H1 (cell line): ENCODE data around the gene PFKFB3. TPM values are rescaled to one million over a fixed set of nuclear protein-coding genes. Genes with fewer than 3 reads are reported as not detected.

Source experiments
- CTCF ChIA-PET: fragments of 300-600 bp; sonication (Branson Sonifier 250); formaldehyde crosslinking; loops from one replicate; lab custom pipeline; 2021; ENCODE audit not compliant: partially characterized antibody; lab: Charles Lee
- POLR2A ChIA-PET: fragments of 300-600 bp; sonication (Branson Sonifier 250); formaldehyde crosslinking; loops from one replicate; lab custom pipeline; 2021; ENCODE audit warnings: inconsistent platforms; ENCODE audit not compliant: partially characterized antibody; lab: Charles Lee
- DNase-seq, 2 experiments: peaks; one replicate each; pipeline versions ENCODE4 v3.0.0 to v3.0.0-alpha.2; 2010 to 2022; ENCODE audit warnings: low spot score in 2 of 2, low read depth in 1 of 2, mixed read lengths in 1 of 2
- FAIRE-seq: peaks from 2 replicates; lab custom pipeline; 2011; peaks lifted over from hg19 to GRCh38; lab: Jason Lieb, UNC
- H2AFZ ChIP-seq: 2 replicates; pipeline ENCODE4 v1.8.1; 2012; ENCODE audit warnings: low read length, inconsistent platforms
- H2AK5ac ChIP-seq: 2 replicates; pipeline ENCODE4 v1.6.1; 2013; ENCODE audit warnings: low read depth, low read length
- H2BK120ac ChIP-seq: replicated peaks from 2 replicates; pipeline ENCODE3; 2013; ENCODE audit warnings: low read depth, low read length, inconsistent platforms
- H2BK12ac ChIP-seq: 2 replicates; pipeline ENCODE4 v1.6.1; 2013; ENCODE audit warnings: low read depth, low read length
- H2BK15ac ChIP-seq: 2 replicates; pipeline ENCODE4 v1.6.1; 2013; ENCODE audit warnings: low read length
- H2BK20ac ChIP-seq: 2 replicates; pipeline ENCODE4 v1.6.1; 2013; ENCODE audit warnings: low read length
- H2BK5ac ChIP-seq: 2 replicates; pipeline ENCODE4 v1.6.1; 2013; ENCODE audit warnings: low read depth, low read length
- H3K14ac ChIP-seq: 2 replicates; pipeline ENCODE4 v1.6.1; 2013; ENCODE audit warnings: inconsistent platforms; ENCODE audit not compliant: insufficient read length
- H3K18ac ChIP-seq: 2 replicates; pipeline ENCODE4 v1.6.1; 2013; ENCODE audit warnings: low read length; ENCODE audit errors: extremely low read depth
- H3K23ac ChIP-seq: 2 replicates; pipeline ENCODE4 v1.6.1; 2013; ENCODE audit warnings: inconsistent platforms; ENCODE audit not compliant: insufficient read length
- H3K23me2 ChIP-seq: 2 replicates; pipeline ENCODE4 v1.6.1; 2013; ENCODE audit warnings: low read depth, low read length
- H3K27ac ChIP-seq: 2 replicates; pipeline ENCODE4 v1.6.1; 2011; ENCODE audit warnings: low read depth, low read length, inconsistent platforms
- H3K27me3 ChIP-seq, 4 experiments: replicated peaks in 1 of 4; 1 replicate in 1 of 4; 2 replicates in 3 of 4; pipeline versions ENCODE4 v1.6.1 to v1.8.1; 2011 to 2013; ENCODE audit warnings: low read length in 3 of 4, mild to moderate bottlenecking in 3 of 4, inconsistent platforms in 2 of 4, mixed read lengths in 2 of 4, moderate library complexity in 1 of 4; ENCODE audit not compliant: control insufficient read depth in 3 of 4, insufficient read depth in 3 of 4; ENCODE audit errors: extremely low read depth in 1 of 4
- H3K36me3 ChIP-seq, 4 experiments: 2 replicates each; pipeline versions ENCODE4 v1.6.1 to v1.8.1; 2011 to 2013; ENCODE audit warnings: mild to moderate bottlenecking in 4 of 4, low read length in 3 of 4, moderate library complexity in 2 of 4, control low read depth in 1 of 4, inconsistent platforms in 1 of 4; ENCODE audit not compliant: insufficient read depth in 4 of 4, control insufficient read depth in 2 of 4
- H3K4ac ChIP-seq: replicated peaks from 2 replicates; pipeline ENCODE3; 2013; ENCODE audit warnings: low read length, low read depth, mixed read lengths, inconsistent platforms; ENCODE audit not compliant: insufficient read length
- H3K4me1 ChIP-seq, 4 experiments: replicated peaks in 1 of 4; 1 replicate in 1 of 4; 2 replicates in 3 of 4; pipeline versions ENCODE4 v1.6.1 to v1.8.1; 2011 to 2013; ENCODE audit warnings: low read length in 3 of 4, inconsistent platforms in 2 of 4, mixed read lengths in 1 of 4; ENCODE audit not compliant: insufficient read depth in 4 of 4, control insufficient read depth in 3 of 4
- H3K4me2 ChIP-seq, 2 experiments: 2 replicates each; pipeline versions ENCODE4 v1.6.1 to v1.8.1; 2011 to 2013; ENCODE audit warnings: low read depth in 2 of 2, low read length in 2 of 2, control low read depth in 1 of 2, inconsistent platforms in 1 of 2, mild to moderate bottlenecking in 1 of 2; ENCODE audit not compliant: insufficient read depth in 1 of 2
- H3K4me3 ChIP-seq, 4 experiments: fragments of 200-600, 300-600 bp in 1 of 4; sonication (generic), shearing (Covaris generic), sonication (Bioruptor Twin) in 1 of 4; 2 replicates each; pipeline versions ENCODE4 v1.5.1 to v1.8.1; 2011 to 2016; ENCODE audit warnings: low read length in 4 of 4, low read depth in 3 of 4, control low read depth in 2 of 4, inconsistent platforms in 2 of 4, mild to moderate bottlenecking in 2 of 4, mixed read lengths in 1 of 4, moderate library complexity in 1 of 4; ENCODE audit not compliant: insufficient read depth in 2 of 4; ENCODE audit errors: extremely low read depth in 1 of 4
- H3K56ac ChIP-seq: replicated peaks from 2 replicates; pipeline ENCODE3; 2013; ENCODE audit warnings: low read depth, mild to moderate bottlenecking, mixed read lengths, low read length, inconsistent platforms; ENCODE audit not compliant: insufficient read length
- H3K79me1 ChIP-seq: 2 replicates; pipeline ENCODE4 v1.6.1; 2013; ENCODE audit warnings: low read depth, low read length, control low read depth
- H3K79me2 ChIP-seq, 2 experiments: 2 replicates each; pipeline versions ENCODE4 v1.6.1 to v1.8.1; 2012 to 2013; ENCODE audit warnings: low read length in 2 of 2, mild to moderate bottlenecking in 2 of 2, inconsistent platforms in 1 of 2; ENCODE audit not compliant: insufficient read depth in 2 of 2, control insufficient read depth in 1 of 2
- H3K9ac ChIP-seq, 4 experiments: replicated peaks in 1 of 4; 1 replicate in 1 of 4; 2 replicates in 3 of 4; pipeline versions ENCODE4 v1.6.1 to v1.8.1; 2011 to 2013; ENCODE audit warnings: low read depth in 3 of 4, low read length in 3 of 4, control low read depth in 2 of 4, mild to moderate bottlenecking in 2 of 4, moderate library complexity in 2 of 4, inconsistent platforms in 1 of 4; ENCODE audit errors: extremely low read depth in 1 of 4
- H3K9me3 ChIP-seq, 2 experiments: 2 replicates each; pipeline versions ENCODE4 v1.6.1 to v1.8.1; 2012 to 2013; ENCODE audit warnings: mild to moderate bottlenecking in 2 of 2, moderate library complexity in 2 of 2, control low read depth in 1 of 2, inconsistent platforms in 1 of 2, low read depth in 1 of 2, low read length in 1 of 2, mixed read lengths in 1 of 2; ENCODE audit not compliant: insufficient read depth in 2 of 2
- H4K20me1 ChIP-seq, 2 experiments: replicated peaks in 1 of 2; 2 replicates each; pipeline versions ENCODE3 to v1.8.1; 2011 to 2013; ENCODE audit warnings: inconsistent platforms in 2 of 2, low read length in 2 of 2, mild to moderate bottlenecking in 1 of 2; ENCODE audit not compliant: insufficient read depth in 2 of 2, control insufficient read depth in 1 of 2
- H4K5ac ChIP-seq: 2 replicates; pipeline ENCODE4 v1.6.1; 2013; ENCODE audit warnings: low read length, low read depth, mixed read lengths, inconsistent platforms; ENCODE audit not compliant: insufficient read length
- H4K8ac ChIP-seq: 2 replicates; pipeline ENCODE4 v1.8.0; 2013; ENCODE audit warnings: mild to moderate bottlenecking, moderate library complexity, low read length, inconsistent platforms; ENCODE audit not compliant: insufficient read depth; ENCODE audit errors: extremely low read depth
- H4K91ac ChIP-seq: replicated peaks from 2 replicates; pipeline ENCODE3; 2013; ENCODE audit warnings: low read length, mixed read lengths, inconsistent platforms; ENCODE audit not compliant: insufficient read length
- CREB1 ChIP-seq: IDR thresholded peaks from 2 replicates; pipeline ENCODE4 v1.6.1; 2012; ENCODE audit warnings: inconsistent platforms
- E2F6 ChIP-seq: IDR thresholded peaks from 2 replicates; pipeline ENCODE4 v1.6.1; 2012; ENCODE audit warnings: inconsistent platforms
- EGR1 ChIP-seq: IDR thresholded peaks from 2 replicates; pipeline ENCODE4 v1.6.1; 2011; ENCODE audit warnings: low read depth, low read length, borderline replicate concordance
- EP300 ChIP-seq, 2 experiments: IDR thresholded peaks; 1 replicate in 1 of 2; 2 replicates in 1 of 2; pipeline ENCODE4 v1.6.1; 2011 to 2012; ENCODE audit warnings: low read depth in 2 of 2, low read length in 2 of 2, mild to moderate bottlenecking in 2 of 2, borderline replicate concordance in 1 of 2, inconsistent platforms in 1 of 2, moderate library complexity in 1 of 2
- EZH2 ChIP-seq: fragments of 200-600 bp; sonication (generic); IDR thresholded peaks from 2 replicates; pipeline ENCODE4 v1.7.1; 2012; ENCODE audit warnings: low read depth, mild to moderate bottlenecking, moderate library complexity, low read length, inconsistent platforms; ENCODE audit not compliant: severe bottlenecking
- FOSL1 ChIP-seq: IDR thresholded peaks from 2 replicates; pipeline ENCODE4 v1.6.1; 2011; ENCODE audit warnings: mild to moderate bottlenecking, low read depth, low read length, moderate library complexity; ENCODE audit not compliant: insufficient read depth
- JUND ChIP-seq: IDR thresholded peaks from 2 replicates; pipeline ENCODE4 v1.6.1; 2011; ENCODE audit warnings: mild to moderate bottlenecking, improper control_type of control experiment, low read length
- PHF8 ChIP-seq: fragments of 200-600 bp; sonication (generic); conservative IDR thresholded peaks from 2 replicates; pipeline ENCODE4 v1.7.1; 2012; ENCODE audit warnings: low read depth, mild to moderate bottlenecking, inconsistent platforms, low read length, moderate library complexity
- RAD21 ChIP-seq, 2 experiments: IDR thresholded peaks in 1 of 2; conservative IDR thresholded peaks in 1 of 2; 2 replicates each; pipeline ENCODE4 v1.6.1; 2011; ENCODE audit warnings: low read depth in 2 of 2, low read length in 2 of 2, improper control_type of control experiment in 1 of 2, inconsistent platforms in 1 of 2, mild to moderate bottlenecking in 1 of 2, moderate library complexity in 1 of 2
- SIN3A ChIP-seq, 2 experiments: IDR thresholded peaks in 1 of 2; conservative IDR thresholded peaks in 1 of 2; 2 replicates each; pipeline ENCODE4 v1.6.1; 2011 to 2012; ENCODE audit warnings: low read length in 2 of 2, improper control_type of control experiment in 1 of 2, low read depth in 1 of 2, mild to moderate bottlenecking in 1 of 2
- SIX5 ChIP-seq: IDR thresholded peaks from 2 replicates; pipeline ENCODE4 v1.6.1; 2011; ENCODE audit warnings: mild to moderate bottlenecking, low read depth, low read length
- SRF ChIP-seq: IDR thresholded peaks from 2 replicates; pipeline ENCODE4 v1.6.1; 2011; ENCODE audit warnings: mild to moderate bottlenecking, low read depth, low read length, moderate library complexity
- TAF1 ChIP-seq: IDR thresholded peaks from 2 replicates; pipeline ENCODE4 v1.6.1; 2011; ENCODE audit warnings: mild to moderate bottlenecking, low read depth, low read length
- WGBS, 2 experiments: shearing (Covaris generic) in 1 of 2; methylation state at CpG; one replicate each; pipeline versions ENCODE4 v1.1.6 to v1.1.7; 2013 to 2015; ENCODE audit warnings: low lambda C conversion rate in 2 of 2, mixed read lengths in 2 of 2, inconsistent platforms in 1 of 2, low coverage in 1 of 2, missing lambda C conversion rate in 1 of 2; ENCODE audit not compliant: insufficient replicate concordance in 2 of 2, insufficient coverage in 1 of 2, insufficient read length in 1 of 2; ENCODE audit errors: extremely low coverage in 1 of 2, missing lambda C conversion rate in 1 of 2; 5-methylcytosine and 5-hydroxymethylcytosine counted together
- polyA plus RNA-seq, 7 experiments: library from polyadenylated mRNA; depleted of rRNA in 3 of 7; stranded (reverse) in 5 of 7; unstranded in 2 of 7; fragments of >200 nt in 5 of 7; fragments of 200-250 nt in 2 of 7; gene quantifications; 1 replicate in 5 of 7; 2 replicates in 1 of 7; 4 replicates in 1 of 7; pipeline versions ENCODE4 v1.2.1 to v1.2.3, GENCODE V29; 2011 to 2013; ENCODE audit warnings: missing spikeins in 2 of 7, mixed read lengths in 2 of 7
- total RNA-seq: library from RNA; stranded (reverse); fragmentation: NEBNext Ultra II Directional; extraction: Animal tissue kit (Norgen Biotek cat#: 25700); gene quantifications from 2 replicates; pipeline ENCODE4 v1.2.1, GENCODE V29; 2021

The PFKFB3 gene
- total and polyA plus RNA-seq, 2 of the 8 experiments (the other 6 are each of a cell fraction or from before 2014, with no cell fraction given), result 15.6 to 32.0 TPM

DNA sequence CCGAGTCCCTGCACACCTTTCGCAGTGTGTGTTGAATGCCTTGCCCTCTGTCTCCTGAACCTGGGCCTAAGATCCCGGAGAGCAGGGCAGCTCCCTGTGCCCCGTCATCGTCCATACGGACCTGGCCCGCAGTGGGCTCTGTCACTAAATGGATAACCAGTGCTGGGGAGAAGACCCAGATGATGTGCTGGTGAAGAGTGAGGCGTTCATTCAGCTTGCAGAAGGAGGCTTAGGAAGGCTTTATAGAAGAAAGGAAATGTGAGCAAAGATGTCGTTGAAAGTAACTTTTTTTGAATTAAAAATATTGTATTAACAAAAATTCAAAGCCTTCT lies 34.4 kb downstream of the PFKFB3 start:
- Histone ChIP-seq H3K27ac (peak overlapping the region; percentile 25; the same call in 1 of the 2 replicates), H3K14ac (no peak overlapping the region), H3K4me1 (no peaks in the 10 kb centered on the region), H3K23ac (no peak overlapping the region), H3K23me2 (no peaks in the 10 kb centered on the region), H2BK12ac (no peak overlapping the region), H3K56ac (no peak overlapping the region), H3K4me2 (no peak overlapping the region), H4K8ac (no peak overlapping the region), H3K18ac (no peak overlapping the region), H2AFZ (no peak overlapping the region), H4K91ac (no peak overlapping the region), H3K4me3 (no peak overlapping the region), H3K27me3 (no peaks in the 10 kb centered on the region), H2AK5ac (no peak overlapping the region), H2BK20ac (no peak overlapping the region), H2BK120ac (no peak overlapping the region), H3K9ac (no peak overlapping the region), H3K79me1 (no peaks in the 10 kb centered on the region; the same call in 1 of the 2 replicates), H3K79me2 (no peaks in the 10 kb centered on the region), H4K20me1 (no peaks in the 10 kb centered on the region), H2BK15ac (no peak overlapping the region), H3K36me3 (peaks cover 6 to 19% (median 11%) of the 10 kb centered on the region in 4 experiments; a peak in 5 of 8 replicates), H3K9me3 (no peaks in the 10 kb centered on the region), H4K5ac (no peak overlapping the region), H3K4ac (no peak overlapping the region), H2BK5ac (no peak overlapping the region)
- ChIA-PET POLR2A (interaction anchor here (1.1 to 4.3 kb wide), 2 partner anchors 20 to 35 kb away, joined by 3 to 13 read pairs; partner anchors contain the start of gene PFKFB3), CTCF (interaction anchor here (1.0 to 6.0 kb wide), 4 partner anchors 14 to 164 kb away, joined by 3 to 38 read pairs (median 4); partner anchors contain the start of gene PFKFB3)
- 89% methylated on average over 9 of the region's 9 CpGs; no CpG with 5 or more reads in 1 of the 2 experiments for WGBS, 2 experiments
- FAIRE-seq (no peak), DNase-seq (no peak)
- TF ChIP-seq FOSL1 (no peak), TAF1 (no peak), EZH2 (no peak), RAD21 (IDR thresholded peaks at IDR 0.05 in 1 of 2, conservative IDR thresholded peaks at IDR 0.05 in 1 of 2; ENCODE audit: low read depth in 2 of 2, low read length in 2 of 2) (no peak), EGR1 (no peak), EP300 (IDR thresholded peaks at IDR 0.05; ENCODE audit: borderline replicate concordance in 1 of 2, low read depth in 2 of 2, low read length in 2 of 2) (no peak), SIX5 (no peak), JUND (no peak), E2F6 (no peak), CREB1 (no peak), SIN3A (conservative IDR thresholded peaks at IDR 0.05 in 1 of 2, IDR thresholded peaks at IDR 0.05 in 1 of 2; ENCODE audit: low read depth in 1 of 2, low read length in 2 of 2) (no peak), PHF8 (no peak), SRF (no peak)
